ENCODE results near the gene NKD2.

DNA sequence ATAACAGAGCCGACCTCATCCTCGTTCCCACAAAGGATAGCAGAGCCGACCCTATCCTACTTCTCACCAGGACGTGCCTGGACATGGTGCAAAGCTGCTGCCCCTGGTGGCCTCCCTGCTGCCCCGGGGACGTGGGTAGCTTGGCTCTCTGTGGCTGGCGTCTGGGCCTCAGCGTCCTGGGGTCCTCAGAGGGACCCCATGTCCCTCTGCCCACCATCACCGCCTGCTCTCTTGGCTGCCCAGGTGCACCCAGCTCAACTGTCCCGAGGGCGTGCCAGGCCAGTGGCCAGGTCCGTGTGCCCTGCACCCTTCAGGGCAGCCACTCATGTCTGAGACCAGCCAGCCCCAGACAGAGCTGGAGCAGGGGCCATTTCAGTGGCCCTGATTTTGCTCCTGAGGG is 8.5 kb downstream of the NKD2 start:
- no peak for TF ChIP-seq EZH2 (IDR thresholded peaks at IDR 0.05; ENCODE audit: borderline replicate concordance, low read length)
- TF ChIP-seq, protein P1, sequence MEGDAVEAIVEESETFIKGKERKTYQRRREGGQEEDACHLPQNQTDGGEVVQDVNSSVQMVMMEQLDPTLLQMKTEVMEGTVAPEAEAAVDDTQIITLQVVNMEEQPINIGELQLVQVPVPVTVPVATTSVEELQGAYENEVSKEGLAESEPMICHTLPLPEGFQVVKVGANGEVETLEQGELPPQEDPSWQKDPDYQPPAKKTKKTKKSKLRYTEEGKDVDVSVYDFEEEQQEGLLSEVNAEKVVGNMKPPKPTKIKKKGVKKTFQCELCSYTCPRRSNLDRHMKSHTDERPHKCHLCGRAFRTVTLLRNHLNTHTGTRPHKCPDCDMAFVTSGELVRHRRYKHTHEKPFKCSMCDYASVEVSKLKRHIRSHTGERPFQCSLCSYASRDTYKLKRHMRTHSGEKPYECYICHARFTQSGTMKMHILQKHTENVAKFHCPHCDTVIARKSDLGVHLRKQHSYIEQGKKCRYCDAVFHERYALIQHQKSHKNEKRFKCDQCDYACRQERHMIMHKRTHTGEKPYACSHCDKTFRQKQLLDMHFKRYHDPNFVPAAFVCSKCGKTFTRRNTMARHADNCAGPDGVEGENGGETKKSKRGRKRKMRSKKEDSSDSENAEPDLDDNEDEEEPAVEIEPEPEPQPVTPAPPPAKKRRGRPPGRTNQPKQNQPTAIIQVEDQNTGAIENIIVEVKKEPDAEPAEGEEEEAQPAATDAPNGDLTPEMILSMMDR (IDR thresholded peaks at IDR 0.05; ENCODE audit: low read length), result no peak

Measured in OCI-LY1 (cell line).